Endothelial cell of umbilical vein (primary cell): ENCODE results near the gene ARFIP1. TPM values are rescaled to one million over a fixed set of nuclear protein-coding genes. Genes with fewer than 3 reads are reported as not detected.
"Not testable (repeated sequence)": the region's sequence is repeated elsewhere in the genome, so short reads cannot be mapped to it uniquely, and the experiment has no call there.

Source experiments
- BruUV-seq: library from RNA; stranded (reverse); fragments of 400-500 nt; replicated peaks from 2 replicates; lab custom pipeline; 2021; lab: Mats Ljungman, UMichigan
- CTCF ChIA-PET: fragments of 300-600, 350-600 bp; sonication (Branson Sonifier 250); formaldehyde crosslinking; loops from one replicate; lab custom pipeline; 2021; ENCODE audit warnings: antibody characterized with exemption, inconsistent platforms; lab: Charles Lee
- POLR2A ChIA-PET: fragments of 300-600, 350-600 bp; sonication (Branson Sonifier 250); formaldehyde crosslinking; loops from one replicate; lab custom pipeline; 2021; ENCODE audit warnings: antibody characterized with exemption, inconsistent platforms; lab: Charles Lee
- DNase-seq: peaks from one replicate; pipeline ENCODE4 v3.0.0-alpha.2; 2011; ENCODE audit warnings: low read depth, low spot score
- FAIRE-seq: peaks from 2 replicates; lab custom pipeline; 2011; peaks lifted over from hg19 to GRCh38; lab: Jason Lieb, UNC
- H2AFZ ChIP-seq: 2 replicates; pipeline ENCODE4 v1.6.0; 2012; ENCODE audit warnings: low read depth, low read length, control low read depth, inconsistent platforms
- H3K27ac ChIP-seq: 2 replicates; pipeline ENCODE4 v1.5.1; 2011; ENCODE audit warnings: low read depth, mild to moderate bottlenecking, control low read depth, low read length, moderate library complexity; ENCODE audit not compliant: insufficient read depth
- H3K27me3 ChIP-seq, 2 experiments: 2 replicates each; pipeline versions ENCODE4 v1.6.0 to v1.6.1; 2011; ENCODE audit warnings: low read length in 2 of 2, mixed read lengths in 1 of 2; ENCODE audit not compliant: control insufficient read depth in 2 of 2, insufficient read depth in 2 of 2
- H3K36me3 ChIP-seq, 2 experiments: 2 replicates in 1 of 2; 3 replicates in 1 of 2; pipeline ENCODE4 v1.5.1; 2011; ENCODE audit warnings: low read length in 2 of 2, mild to moderate bottlenecking in 1 of 2, moderate library complexity in 1 of 2; ENCODE audit not compliant: control insufficient read depth in 2 of 2, insufficient read depth in 2 of 2; ENCODE audit errors: extremely low read depth in 1 of 2
- H3K4me1 ChIP-seq: 3 replicates; pipeline ENCODE4 v1.5.1; 2011; ENCODE audit warnings: mild to moderate bottlenecking, low read length; ENCODE audit not compliant: control insufficient read depth, insufficient read depth; ENCODE audit errors: extremely low read depth
- H3K4me2 ChIP-seq: 2 replicates; pipeline ENCODE4 v1.6.1; 2011; ENCODE audit warnings: low read length, control low read depth, mixed read lengths; ENCODE audit not compliant: insufficient read depth
- H3K4me3 ChIP-seq, 3 experiments: fragments of 200-600 bp in 1 of 3; sonication (generic), shearing (Covaris generic) in 1 of 3; replicated peaks in 1 of 3; 2 replicates each; pipeline ENCODE4 v1.5.1; 2011 to 2016; ENCODE audit warnings: control low read depth in 3 of 3, low read length in 3 of 3, mild to moderate bottlenecking in 2 of 3, inconsistent platforms in 1 of 3, low read depth in 1 of 3, moderate library complexity in 1 of 3; ENCODE audit not compliant: insufficient read depth in 1 of 3
- H3K79me2 ChIP-seq: 2 replicates; pipeline ENCODE4 v1.6.0; 2012; ENCODE audit warnings: low read length, inconsistent platforms; ENCODE audit not compliant: control insufficient read depth, insufficient read depth
- H3K9ac ChIP-seq: replicated peaks from 2 replicates; pipeline ENCODE3; 2011; ENCODE audit warnings: low read length, control low read depth; ENCODE audit not compliant: insufficient read depth; ENCODE audit errors: extremely low read depth
- H3K9me1 ChIP-seq: replicated peaks from 3 replicates; pipeline ENCODE4 v1.6.0; 2011; ENCODE audit warnings: mild to moderate bottlenecking, low read length; ENCODE audit not compliant: control insufficient read depth, insufficient read depth; ENCODE audit errors: extremely low read depth
- H3K9me3 ChIP-seq: replicated peaks from 2 replicates; pipeline ENCODE4 v1.5.1; 2012; ENCODE audit warnings: low read length, inconsistent platforms; ENCODE audit not compliant: control insufficient read depth, insufficient read depth
- H4K20me1 ChIP-seq: replicated peaks from 2 replicates; pipeline ENCODE3; 2011; ENCODE audit warnings: mild to moderate bottlenecking, low read length; ENCODE audit not compliant: control insufficient read depth, insufficient read depth; ENCODE audit errors: extremely low read depth
- CTCF ChIP-seq, 2 donors: IDR thresholded peaks; 1 replicate in 1 of 2; 2 replicates in 1 of 2; pipeline ENCODE4 v1.5.1; 2011; ENCODE audit warnings: low read length in 2 of 2, mild to moderate bottlenecking in 2 of 2, moderate library complexity in 2 of 2, control low read depth in 1 of 2, inconsistent platforms in 1 of 2, low read depth in 1 of 2; ENCODE audit not compliant: insufficient read depth in 1 of 2; ENCODE audit errors: extremely low read depth in 1 of 2
- EZH2 ChIP-seq: IDR thresholded peaks from 2 replicates; pipeline ENCODE4 v1.6.1; 2012; ENCODE audit warnings: borderline replicate concordance, low read depth, mild to moderate bottlenecking, moderate library complexity, low read length, inconsistent platforms; ENCODE audit not compliant: severe bottlenecking
- FOS ChIP-seq: IDR thresholded peaks from 2 replicates; pipeline ENCODE4 v1.6.1; 2011; ENCODE audit warnings: mild to moderate bottlenecking, low read length, moderate library complexity, borderline replicate concordance; ENCODE audit not compliant: insufficient read depth
- GATA2 ChIP-seq: IDR thresholded peaks from 2 replicates; pipeline ENCODE4 v1.7.0; 2011; ENCODE audit warnings: low read depth, mild to moderate bottlenecking, moderate library complexity, mixed read lengths, low read length; ENCODE audit not compliant: insufficient read length, insufficient read depth
- JUN ChIP-seq: IDR thresholded peaks from 2 replicates; pipeline ENCODE4 v1.6.1; 2011; ENCODE audit warnings: borderline replicate concordance, low read depth; ENCODE audit not compliant: insufficient read length, insufficient read depth
- MYC ChIP-seq: IDR thresholded peaks from one replicate; pipeline ENCODE4 v1.6.1; 2011; ENCODE audit warnings: mild to moderate bottlenecking, low read depth, low read length
- POLR2A ChIP-seq: IDR thresholded peaks from 2 replicates; pipeline ENCODE4 v1.6.1; 2012; ENCODE audit warnings: low read depth, mild to moderate bottlenecking, control low read depth, low read length
- POLR2AphosphoS5 ChIP-seq: IDR thresholded peaks from 2 replicates; pipeline ENCODE4 v1.6.1; 2012; ENCODE audit warnings: low read depth, mild to moderate bottlenecking, control low read depth, low read length, moderate library complexity; ENCODE audit not compliant: insufficient read depth
- dilution Hi-C: fragments of 300-500 bp; cut with MboI; formaldehyde crosslinking; loops from one replicate; pipeline ENCODE4 v1.15.0; 2019; ENCODE audit warnings: low sequenced_read_pairs; ENCODE audit not compliant: extremely low pct_ligation_motif_present
- intact Hi-C: fragments of 100-400 bp; cut with micrococcal nuclease; formaldehyde crosslinking; loops from one replicate; pipeline ENCODE4 v1.10.0; 2022
- polyA plus RNA-seq, 4 experiments: library from polyadenylated mRNA; depleted of rRNA in 3 of 4; stranded (reverse) in 3 of 4; unstranded in 1 of 4; fragments of >200 nt; gene quantifications; 2 replicates each; pipeline versions ENCODE4 v1.2.1 to v1.2.3, GENCODE V29; 2011 to 2012; ENCODE audit warnings: missing spikeins in 1 of 4
- total RNA-seq: library from RNA; stranded (reverse); gene quantifications from 2 replicates; pipeline ENCODE4 v1.2.3, GENCODE V29; 2021
- TF ChIP-seq, protein P1 (sequence below): IDR thresholded peaks from 2 replicates; pipeline ENCODE4 v1.6.1; 2011; ENCODE audit not compliant: insufficient read depth, insufficient read length

ARFIP1 gene
- total and polyA plus RNA-seq, 2 donors (not counting 3 experiments of a cell fraction or from before 2014, with no cell fraction given): 10.0 to 24.2 TPM

DNA sequence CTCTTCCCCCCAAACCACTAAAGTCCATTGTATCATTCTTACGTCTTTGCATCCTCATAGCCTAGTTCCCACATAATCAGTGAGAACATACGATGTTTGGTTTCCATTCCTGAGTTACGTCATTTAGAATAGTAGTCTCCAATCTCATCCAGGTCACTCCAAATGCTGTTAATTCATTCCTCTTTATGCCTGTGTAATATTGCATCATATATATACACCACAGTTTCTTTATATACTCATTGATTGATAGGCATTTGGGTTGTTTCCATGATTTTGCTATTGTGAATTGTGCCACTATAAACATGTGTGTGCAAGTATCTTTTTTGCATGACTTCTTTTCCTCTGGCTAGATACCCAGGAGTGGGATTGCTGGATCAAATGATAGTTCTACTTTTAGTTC, 57.2 kb downstream of the ARFIP1 start:
- no peaks in the 10 kb centered on the region for H3K79me2 ChIP-seq
- BruUV-seq: no TSS peak

DNA sequence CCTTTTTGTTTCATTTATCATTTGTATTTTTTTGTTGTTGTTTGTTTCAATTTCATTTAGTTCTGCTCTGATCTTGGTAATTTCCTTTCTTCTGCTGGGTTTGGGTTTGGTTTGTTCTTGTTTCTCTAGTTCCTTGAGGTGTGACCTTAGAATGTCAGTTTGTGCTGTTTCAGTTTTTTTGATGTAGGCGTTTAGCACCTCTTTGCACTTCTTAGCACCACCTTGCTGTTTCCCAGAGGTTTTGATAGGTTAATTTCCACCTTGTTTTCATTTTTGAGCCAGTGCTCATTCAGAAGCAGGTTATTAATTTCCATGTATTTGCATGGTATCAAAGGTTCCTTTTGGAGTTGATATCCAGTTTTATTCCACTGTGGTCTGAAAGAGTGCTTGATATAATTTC, 60.0 kb downstream of the ARFIP1 start:
- DNase-seq, intact Hi-C loops, H3K27me3 ChIP-seq, H3K79me2 ChIP-seq, H3K9me1 ChIP-seq, H3K9me3 ChIP-seq, H4K20me1 ChIP-seq, POLR2A ChIA-PET, H3K36me3 ChIP-seq, H3K27ac ChIP-seq, H3K9ac ChIP-seq, dilution Hi-C loops, BruUV-seq, H3K4me2 ChIP-seq, H2AFZ ChIP-seq, H3K4me1 ChIP-seq, H3K4me3 ChIP-seq, CTCF ChIA-PET: not testable (repeated sequence)
- peak; percentile 21 for FAIRE-seq

More for the DNA sequence above, 57.2 kb downstream of the ARFIP1 start:
- Histone ChIP-seq H3K4me3 (no peak overlapping the region), H3K4me2 (no peak overlapping the region), H4K20me1 (no peaks in the 10 kb centered on the region), H3K9me1 (no peaks in the 10 kb centered on the region), H2AFZ (no peak overlapping the region), H3K27me3 (no peaks in the 10 kb centered on the region), H3K4me1 (no peaks in the 10 kb centered on the region), H3K27ac (no peak overlapping the region), H3K9ac (no peak overlapping the region), H3K9me3 (no peaks in the 10 kb centered on the region), H3K36me3 (no peaks in the 10 kb centered on the region)
- FAIRE-seq (no peak), DNase-seq (no peak)
- intact Hi-C loops (no loop called here), dilution Hi-C loops (no loop called here)
- no peak for TF ChIP-seq JUN
- no peak for TF ChIP-seq FOS
- TF ChIP-seq, protein P1, sequence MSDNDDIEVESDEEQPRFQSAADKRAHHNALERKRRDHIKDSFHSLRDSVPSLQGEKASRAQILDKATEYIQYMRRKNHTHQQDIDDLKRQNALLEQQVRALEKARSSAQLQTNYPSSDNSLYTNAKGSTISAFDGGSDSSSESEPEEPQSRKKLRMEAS: no peak
- TF ChIP-seq GATA2: no peak
- TF ChIP-seq CTCF (IDR thresholded peaks at IDR 0.05; ENCODE audit: extremely low read depth in 1 of 2, insufficient read depth in 1 of 2, low read depth in 1 of 2, low read length in 2 of 2): no peak
- TF ChIP-seq POLR2AphosphoS5: no peak
- TF ChIP-seq POLR2A: no peak
- no peak for TF ChIP-seq MYC
- TF ChIP-seq EZH2: no peak
- CTCF ChIA-PET: no interaction called here
- POLR2A ChIA-PET: no interaction called here
